NCI-H146 treated with DMSO at 0.1 percent for 48 hours (cell line): ENCODE data around the gene RGS3.

Experiments
- DNase-seq: peaks from one replicate; lab custom pipeline; 2025; ENCODE audit not compliant: unreplicated experiment; lab: John Stamatoyannopoulos, UW

RGS3 gene

DNA sequence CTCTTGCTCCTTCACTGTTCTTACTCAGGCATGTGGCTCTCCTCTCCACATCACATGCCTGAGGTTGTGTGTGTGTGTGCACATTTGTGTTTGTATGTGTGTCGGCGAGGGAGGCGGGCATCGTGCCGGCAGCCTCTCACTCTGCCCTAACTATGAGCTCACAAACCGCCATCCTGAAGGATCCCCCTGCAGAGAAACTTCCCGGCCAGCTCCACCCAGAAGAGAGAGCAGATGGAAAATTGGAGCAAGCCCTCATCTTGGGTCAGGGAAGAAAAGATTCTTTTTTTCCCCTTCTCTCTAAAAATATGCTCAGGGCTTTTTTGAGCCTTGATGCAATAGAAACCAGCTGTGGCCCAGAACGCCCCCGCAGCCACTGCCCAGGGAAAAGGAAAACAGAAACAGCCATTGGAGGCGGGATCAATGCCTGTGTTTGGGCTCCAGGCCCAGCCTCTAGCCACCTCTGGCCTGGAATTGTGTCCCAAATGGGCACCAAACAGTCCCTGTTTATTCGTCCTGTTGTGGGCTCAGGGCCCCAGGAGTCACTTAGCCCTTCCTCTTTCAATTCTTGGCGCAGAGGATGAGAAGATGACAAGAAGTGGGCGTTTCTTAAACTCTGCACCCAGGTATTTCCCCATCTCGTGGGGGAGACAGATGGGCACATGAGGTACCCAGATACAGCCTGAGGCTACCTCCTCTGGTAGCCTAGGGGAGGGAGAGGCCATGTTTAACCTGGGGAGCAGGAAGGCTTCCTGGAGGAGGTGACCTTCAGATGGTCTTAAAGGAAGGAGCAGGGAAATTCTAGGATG, 151.5 kb downstream of the RGS3 start:
- no peak for DNase-seq

DNA sequence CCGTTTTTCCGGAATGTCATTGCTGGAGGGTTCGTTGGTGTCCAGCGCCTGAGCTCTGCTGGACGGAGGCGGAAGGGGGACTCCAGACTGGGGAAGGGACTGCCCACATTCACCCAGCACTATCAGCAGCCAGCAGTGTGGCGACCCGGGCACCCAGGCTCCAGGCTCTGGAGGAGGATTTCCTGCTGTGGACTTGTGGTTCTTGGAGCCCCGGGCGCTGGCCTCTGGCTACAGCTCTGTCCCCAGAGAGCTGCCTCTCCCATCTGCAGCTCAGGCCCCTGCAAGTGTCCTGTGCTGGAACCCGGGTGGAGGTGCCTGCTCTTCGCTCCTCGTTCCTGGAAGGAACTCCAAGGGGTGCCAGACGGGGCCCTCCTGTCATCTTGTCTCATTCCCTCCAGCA, 152.6 kb downstream of the RGS3 start:
- no peak for DNase-seq

DNA sequence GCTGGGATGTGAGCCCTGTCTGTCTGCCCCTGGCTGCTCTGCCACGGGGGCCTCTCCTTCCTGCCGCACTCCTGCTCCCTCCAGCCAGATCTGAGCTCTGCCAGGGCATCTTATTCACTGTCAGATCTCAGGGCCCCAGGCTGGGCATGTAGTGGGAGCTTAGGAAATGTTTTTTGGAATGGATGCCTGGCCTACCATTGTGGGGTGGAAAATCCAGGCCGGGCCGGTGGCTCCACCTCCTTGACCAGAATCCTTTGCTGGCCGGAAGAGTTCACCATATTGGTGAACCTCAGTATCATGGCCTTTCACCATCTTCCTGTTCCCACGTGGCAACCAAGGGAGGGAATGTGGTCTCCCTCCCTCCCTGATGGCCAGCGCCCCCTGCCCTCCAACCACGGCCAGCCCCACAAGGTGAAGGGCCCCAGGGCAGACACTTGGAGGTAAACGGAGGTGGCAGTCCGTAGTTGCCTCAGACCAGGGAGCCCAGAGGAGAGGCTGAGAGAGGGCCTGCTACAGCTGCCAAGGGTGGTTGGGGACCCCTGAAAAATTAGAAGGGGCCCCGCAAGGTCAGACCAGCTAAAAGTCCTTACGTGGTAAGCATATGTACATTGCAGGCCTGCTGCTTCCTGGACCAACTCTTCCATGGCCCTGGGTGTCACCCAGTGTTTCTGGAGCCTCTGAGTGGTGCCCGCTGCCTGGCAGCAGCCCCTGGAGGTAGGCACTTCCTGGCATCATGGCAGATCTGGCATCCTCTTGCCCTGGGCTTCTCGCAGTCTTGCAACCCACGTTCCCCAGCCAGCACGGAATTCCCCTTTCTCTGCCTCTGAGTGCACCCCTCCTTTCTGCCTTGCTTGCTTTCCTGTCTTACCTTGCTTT, 153.3 kb downstream of the RGS3 start:
- no peak for DNase-seq

- DNase-seq = no peak
These were observed 154.0 kb downstream of the RGS3 start for GRCh38 chr9:113617550-113617949.

DNA sequence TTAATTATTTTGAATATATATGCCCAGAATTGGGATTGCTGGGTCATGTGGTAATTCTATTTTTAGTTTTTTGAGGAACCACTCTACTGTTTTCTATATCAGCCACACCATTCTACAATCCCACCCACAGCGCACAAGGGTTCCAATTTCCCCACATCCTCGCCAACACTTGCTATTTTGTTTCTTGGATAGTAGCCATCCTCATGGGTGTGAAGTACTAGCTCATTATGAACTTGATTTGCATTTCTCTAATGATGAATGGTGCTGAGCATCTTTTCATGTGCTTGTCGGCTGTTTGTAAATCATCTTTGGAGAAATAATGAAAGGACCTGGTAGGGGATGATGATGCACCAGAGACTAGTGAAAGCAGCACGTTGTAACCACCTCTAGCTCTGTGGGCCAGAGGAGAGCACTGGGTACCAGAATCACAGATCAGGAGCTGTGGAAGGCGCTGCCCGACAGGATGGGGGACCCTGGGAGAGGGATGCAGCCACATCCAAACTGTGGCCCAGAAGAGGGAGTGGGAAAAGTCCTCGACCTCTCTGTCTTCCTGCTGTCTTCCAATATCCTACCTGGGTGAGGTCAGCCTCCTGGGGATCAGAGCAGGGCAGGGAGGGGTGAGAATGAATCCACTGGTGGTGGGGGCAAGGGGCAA, 155.4 kb downstream of the RGS3 start:
- no peak for DNase-seq

- no peak for DNase-seq
These were observed 156.2 kb downstream of the RGS3 start for GRCh38 chr9:113619491-113620376.

- peak; percentile 36 for DNase-seq
These were observed 157.0 kb downstream of the RGS3 start for GRCh38 chr9:113620377-113621161.

- no peak for DNase-seq
These were observed 157.8 kb downstream of the RGS3 start for GRCh38 chr9:113621309-113621791.

DNA sequence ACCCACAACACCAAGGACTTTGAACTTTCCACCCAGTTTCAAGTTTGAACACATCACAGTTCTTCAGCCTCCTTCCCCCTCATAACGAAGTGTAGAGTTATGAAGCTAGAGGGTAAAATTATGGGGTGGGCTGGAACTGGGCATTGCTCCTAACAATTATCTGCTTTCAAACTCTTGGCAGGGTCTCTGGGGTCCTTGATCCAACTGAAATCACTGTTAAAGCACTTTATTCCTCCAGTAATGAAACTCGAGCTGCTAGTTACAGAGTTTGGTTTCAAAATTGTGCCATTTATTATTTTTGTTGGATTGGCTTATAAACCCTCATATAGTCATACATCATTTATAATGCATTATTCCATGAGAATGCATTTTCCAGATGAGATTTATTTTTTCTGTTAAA, 158.5 kb downstream of the RGS3 start:
- DNase-seq = no peak

DNA sequence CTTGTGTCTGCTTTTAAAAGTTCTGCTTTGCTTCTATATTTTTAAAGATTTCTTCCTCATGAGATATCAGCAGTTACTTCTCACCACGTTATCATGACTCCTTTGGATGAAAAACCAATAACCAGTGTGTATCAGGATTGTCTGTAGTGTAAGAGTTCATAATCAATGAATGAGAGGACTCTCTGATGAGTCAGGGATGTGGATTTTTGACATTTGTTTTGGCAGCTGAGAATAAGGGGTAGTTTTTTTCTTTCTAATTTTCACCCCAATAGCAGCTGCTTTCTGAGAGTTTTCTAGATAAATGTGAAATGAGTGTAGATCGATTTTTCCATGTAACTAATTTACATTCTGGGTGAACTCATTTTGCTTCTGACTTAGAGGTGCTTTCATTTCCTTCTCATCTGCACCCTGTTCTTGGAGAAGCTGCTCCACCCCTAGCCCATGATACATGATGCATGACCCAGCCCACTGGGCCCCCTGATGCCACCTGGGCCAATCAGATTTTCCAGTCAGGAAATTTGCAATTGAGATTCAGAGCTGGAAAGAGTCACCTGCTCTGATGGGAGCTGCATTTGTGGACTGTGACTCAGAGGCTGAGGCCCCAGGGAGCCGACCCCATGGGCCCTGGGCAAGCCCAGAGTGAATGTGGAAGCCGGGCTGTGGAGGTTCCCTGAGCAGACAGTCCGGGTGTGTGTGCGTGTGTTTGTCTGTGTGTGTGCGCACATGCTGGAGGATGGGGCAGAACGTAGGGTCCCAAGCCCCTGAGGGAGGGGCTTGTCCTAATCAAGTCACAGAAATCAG, 159.3 kb downstream of the RGS3 start:
- peak; percentile 81 for DNase-seq

DNA sequence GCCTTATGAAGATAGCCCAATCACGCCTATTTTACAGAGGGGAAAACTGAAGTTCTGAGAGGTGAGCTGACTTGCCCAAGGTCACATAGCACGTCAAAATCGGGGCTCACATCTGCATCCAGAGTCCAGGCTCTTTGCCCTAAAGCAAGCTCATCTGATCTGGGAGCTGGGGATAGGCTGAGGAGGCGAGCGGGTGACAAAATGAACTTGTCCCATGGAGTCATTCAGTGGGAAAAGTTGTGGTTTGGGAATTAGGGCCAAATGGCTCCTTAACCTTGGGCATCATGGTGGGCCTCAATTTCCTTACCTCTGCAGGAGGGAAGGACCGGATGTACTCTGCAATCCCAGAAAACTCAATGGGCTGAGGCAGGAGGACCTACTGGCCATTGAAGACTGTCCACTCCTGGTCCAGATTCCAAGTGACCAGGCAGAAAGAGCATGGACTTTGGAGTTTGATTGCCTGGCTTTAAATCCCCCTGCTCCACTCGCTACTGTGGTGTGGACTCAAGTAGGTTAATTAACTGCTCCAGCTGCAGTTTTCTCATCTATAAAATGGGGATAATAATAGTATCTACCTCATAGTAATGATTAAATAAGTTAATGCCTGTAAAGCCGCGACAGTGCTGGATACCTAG, 160.4 kb downstream of the RGS3 start:
- no peak for DNase-seq

- DNase-seq = no peak
These were observed 161.2 kb downstream of the RGS3 start for GRCh38 chr9:113624721-113625120.

DNA sequence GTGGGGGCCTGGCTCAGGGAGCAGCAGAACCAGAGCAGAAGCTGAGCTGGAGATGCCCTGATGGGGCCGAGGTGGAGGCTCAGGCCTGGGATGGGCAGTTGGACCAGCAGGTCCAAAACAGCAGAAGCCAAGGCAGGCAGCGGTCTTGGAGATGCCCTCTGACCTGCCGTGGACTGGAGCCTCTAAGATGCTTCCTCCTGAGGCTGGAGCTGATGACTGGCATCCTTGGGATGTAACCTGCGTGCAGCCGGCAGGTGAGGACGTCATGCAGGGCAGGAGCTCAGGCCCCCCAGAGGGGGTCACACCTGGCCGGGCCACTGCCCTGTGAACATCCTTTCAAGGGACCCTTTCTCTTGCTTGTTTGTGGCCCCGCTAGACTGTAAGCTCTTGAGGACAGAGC, 162.0 kb downstream of the RGS3 start:
- DNase-seq = no peak

- no peak for DNase-seq
These were observed 163.4 kb downstream of the RGS3 start for GRCh38 chr9:113626735-113627495.

GRCh38 chr9:113628621-113629020, 165.1 kb downstream of the RGS3 start:
- DNase-seq = no peak

- no peak for DNase-seq
These were observed 167.0 kb downstream of the RGS3 start for GRCh38 chr9:113630386-113631136.

DNA sequence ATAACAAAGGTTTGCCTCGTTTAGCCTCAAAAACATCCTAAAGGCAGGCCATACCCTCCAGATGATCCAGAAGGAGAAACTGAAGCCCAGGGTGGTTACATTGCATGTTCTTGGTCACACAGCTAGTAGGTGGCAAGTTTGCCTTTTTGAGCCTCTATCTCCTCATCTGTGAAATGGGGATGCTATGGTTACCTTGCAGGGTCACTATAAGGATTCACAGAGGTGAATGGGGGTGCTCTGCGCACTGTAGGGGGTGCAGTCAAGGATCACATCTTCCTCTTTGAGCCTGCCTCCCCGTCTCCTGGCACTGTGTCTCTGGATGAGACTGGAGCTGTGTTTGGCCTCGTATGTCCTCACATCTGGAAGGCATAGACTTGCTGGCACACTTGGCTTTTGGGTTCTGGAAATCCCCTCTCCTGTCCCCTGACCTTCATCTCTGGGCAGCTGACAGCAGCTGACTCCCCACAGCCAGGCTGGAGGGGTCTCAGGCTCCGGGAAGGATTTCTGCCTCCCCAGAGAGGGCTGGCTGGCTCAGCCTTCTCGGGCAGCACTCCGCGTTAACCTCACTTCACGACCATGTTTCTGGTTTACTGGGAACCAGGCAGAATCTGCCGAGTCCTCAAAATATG, 167.7 kb downstream of the RGS3 start:
- DNase-seq = no peak
